ENCODE data around the gene ANKRD61.
"Not testable (repeated sequence)": the region's sequence is repeated elsewhere in the genome, so short reads cannot be mapped to it uniquely, and the experiment has no call there.

ANKRD61 gene

DNA sequence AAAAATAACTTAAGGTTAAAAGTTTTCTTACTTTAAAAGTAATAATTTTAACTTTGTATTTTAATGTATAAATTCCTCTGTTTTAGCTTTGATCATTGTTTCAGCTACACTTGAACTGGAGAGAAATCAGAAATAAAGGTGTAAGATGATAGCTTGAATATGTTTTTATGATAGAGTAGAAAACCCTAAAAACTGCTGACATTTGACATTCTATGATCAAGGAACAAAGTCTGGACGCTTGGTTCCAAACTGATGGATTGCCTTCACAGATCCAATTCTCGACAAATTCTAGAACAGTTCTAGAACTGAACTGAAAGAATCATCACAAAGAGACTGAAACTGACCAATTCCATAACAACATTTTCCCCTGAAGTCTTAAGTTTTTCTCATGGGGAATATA is at the start of gene ANKRD61:
ANKRD61 (plus strand) TSS at position 389 of the 400 bp plus-strand sequence; CDS start at position 389, 0 bp downstream.
- no peak for DNase-seq

DNA sequence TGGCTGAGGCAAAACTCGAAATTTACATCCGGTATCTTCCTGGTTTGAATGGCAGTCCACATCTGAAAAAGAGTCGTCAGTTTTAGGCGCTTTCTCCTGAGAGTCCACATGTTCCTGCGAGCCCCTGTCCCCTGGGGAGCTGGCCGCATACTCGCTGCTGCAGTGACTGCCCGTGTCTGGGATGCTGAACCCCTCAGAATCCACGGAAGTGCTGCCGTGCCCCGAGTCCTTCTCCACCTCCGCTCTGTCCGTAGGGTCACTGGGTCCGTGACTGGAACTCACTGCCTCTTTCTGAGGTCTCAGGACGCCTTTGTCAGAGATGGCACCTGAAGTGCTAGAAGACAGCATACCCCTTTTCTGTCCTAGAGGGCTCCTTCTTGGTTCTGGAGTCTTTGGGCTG is 44.1 kb upstream of the ANKRD61 start:
- not testable (repeated sequence) for DNase-seq

DNA sequence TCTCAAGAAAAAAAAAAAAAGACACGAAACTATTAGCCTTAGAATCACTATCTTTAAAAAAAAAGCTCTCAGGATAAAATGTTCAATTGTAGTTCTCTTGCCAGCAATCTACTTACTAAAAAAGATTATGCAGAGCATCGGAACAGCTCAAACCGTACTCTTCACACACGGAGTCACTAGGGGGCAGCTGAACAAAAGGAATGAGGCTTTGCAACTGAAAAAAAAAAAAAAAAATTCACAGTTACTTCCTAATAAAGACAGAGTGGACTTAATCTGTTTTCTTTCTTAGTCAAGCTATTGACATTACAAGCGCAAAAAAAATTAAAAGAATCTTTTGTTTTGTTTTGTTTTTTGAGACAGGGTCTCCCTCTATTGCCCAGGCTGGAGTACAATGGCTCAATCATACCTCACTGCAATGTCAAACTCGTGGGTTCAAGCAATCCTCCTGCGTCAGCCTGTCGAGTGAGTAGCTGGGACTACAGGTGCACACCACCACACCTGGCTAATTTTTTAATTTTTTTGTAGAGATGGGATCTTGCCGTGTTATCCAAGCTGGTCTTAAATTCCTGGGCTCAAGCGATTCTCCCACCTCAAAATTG is 33.9 kb upstream of the ANKRD61 start:
- DNase-seq = peak; percentile 49

DNA sequence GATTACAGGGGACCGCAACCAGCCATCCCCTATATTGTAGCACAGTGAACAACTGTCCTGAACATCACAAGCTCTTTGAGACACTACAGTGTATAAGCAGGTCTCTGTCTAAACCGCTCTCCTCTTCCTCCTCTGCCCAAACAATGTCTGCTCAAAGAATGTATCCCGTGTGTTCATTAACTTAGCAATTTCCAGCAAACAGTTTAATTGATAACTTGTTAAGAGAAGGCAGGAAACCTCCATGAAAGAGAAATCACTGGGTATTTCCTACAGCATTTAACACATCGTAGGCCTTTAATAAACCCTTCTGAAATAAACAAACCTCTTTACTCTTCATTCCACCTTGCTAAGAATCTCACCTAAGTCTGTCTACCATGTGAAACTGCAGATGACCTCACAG is 23.8 kb upstream of the ANKRD61 start:
- DNase-seq = no peak

DNA sequence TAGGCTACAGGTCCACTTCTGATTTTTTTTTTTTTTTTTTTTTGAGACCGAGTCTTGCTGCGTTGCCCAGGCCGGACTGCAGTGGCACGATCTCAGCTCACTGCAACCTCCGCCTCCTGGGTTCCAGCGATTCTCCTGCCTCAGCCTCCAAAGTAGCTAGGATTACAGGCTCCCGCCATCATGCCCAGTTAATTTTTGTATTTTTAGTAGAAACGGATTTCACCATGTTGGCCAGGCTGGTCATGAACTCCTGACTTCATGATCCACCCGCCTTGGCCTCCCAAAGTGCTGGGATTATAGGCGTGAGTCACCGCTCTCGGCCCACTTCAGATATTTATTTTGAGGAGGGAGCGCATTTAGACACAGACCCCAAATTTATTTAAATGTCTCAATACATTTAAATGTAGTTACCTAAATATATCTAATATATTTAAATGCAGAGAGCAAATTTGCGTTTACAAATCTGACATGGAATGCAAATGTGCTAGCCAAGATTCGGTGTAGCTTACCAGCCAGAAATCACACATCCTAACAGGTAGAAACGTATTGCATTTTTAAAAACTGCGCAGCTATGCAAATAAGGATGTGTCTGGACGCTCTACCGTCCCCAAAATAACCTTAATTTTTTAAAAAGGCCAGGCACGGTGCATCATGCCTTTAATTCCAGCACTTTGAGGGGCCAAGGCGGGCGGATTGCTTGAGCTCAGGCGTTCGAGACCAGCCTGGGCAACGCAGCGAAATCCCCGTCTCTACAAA is 23.2 kb upstream of the ANKRD61 start:
- DNase-seq = not testable (repeated sequence)

DNA sequence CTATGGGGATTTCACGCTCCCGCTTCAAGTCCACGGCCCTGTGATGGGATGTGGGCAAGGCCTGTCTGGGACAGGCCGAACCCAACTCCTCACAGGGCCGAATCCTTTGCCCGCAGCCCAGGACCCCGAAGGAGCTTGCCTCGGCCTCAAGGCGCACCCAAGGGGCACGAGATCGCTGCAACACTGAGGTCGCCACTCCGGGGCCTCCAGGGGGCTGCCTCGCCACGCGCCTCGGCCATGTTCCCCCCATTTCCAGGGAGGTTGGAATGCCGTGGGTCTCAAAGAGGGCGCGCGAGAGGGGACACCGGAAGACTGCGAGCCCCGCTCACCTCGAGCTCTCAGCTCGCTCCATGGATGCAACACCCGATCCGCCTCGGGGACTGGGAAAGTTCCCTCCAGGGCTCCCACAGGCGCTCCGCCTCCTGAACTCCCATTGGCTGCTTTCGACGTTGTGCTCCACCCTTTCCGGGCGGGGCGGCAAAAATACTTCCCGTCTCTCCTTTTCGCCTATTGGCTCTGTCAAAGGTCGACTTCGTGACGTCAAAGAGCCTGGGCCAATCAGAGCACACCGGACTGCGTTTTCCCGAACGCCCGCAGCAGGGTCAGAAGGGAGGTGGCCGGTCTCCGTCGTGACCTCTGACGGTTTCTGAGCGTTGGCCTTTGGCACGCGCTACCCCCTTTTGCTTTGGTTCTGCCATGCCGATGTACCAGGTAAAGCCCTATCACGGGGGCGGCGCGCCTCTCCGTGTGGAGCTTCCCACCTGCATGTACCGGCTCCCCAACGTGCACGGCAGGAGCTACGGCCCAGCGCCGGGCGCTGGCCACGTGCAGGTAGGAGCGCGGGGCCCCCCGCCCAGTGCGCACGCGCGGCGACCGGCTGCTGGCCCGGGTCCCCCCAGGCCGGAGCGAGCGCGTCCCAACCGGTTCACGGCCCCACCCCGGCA is 22.2 kb upstream of the ANKRD61 start, which contains the start of the genes AIMP2 and PMS2:
AIMP2 (plus strand) TSS at position 605 of the 944 bp plus-strand sequence; CDS start at position 697, 92 bp downstream.
PMS2 (minus strand) TSS at position 382 of the 944 bp plus-strand sequence; CDS start at position 352, 30 bp downstream.
- DNase-seq = peak; percentile 99

DNA sequence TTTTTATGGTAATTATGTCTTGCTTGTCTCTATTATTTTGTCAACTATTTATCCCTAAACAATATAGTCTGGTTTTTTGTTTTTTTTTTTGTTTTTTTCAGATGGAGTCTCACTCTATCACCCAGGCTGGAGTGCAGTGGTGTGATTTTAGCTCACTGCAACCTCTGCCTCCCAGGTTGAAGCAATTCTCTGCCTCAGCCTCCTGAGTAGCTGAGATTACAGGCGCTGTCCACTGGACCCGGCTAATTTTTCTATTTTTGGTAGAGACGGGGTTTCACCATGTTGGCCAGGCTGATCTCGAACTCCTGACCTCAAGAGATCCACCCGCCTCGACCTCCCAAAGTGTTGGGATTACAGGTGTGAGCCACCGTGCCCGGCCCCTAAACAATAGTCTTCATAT is 20.8 kb upstream of the ANKRD61 start:
- not testable (repeated sequence) for DNase-seq

DNA sequence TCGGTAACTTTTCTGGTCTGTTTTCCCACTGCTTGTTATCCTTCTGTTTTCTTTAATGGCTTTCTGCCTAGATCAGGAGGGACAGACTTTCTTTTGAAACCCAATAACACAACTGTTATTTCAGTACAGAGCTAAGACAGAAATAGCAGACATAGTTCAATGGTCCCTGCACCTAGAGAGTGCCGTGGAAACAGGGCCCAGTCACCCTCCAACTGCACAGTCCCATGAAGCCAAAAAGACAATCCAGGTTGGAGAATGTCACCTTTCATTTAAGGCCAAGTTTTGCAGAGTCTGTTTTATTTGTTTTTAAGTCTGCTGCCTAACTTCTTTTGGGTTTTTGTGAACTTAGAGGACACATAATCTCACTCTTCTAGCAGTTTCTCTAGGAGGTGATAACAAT is 19.6 kb upstream of the ANKRD61 start:
- DNase-seq = no peak

DNA sequence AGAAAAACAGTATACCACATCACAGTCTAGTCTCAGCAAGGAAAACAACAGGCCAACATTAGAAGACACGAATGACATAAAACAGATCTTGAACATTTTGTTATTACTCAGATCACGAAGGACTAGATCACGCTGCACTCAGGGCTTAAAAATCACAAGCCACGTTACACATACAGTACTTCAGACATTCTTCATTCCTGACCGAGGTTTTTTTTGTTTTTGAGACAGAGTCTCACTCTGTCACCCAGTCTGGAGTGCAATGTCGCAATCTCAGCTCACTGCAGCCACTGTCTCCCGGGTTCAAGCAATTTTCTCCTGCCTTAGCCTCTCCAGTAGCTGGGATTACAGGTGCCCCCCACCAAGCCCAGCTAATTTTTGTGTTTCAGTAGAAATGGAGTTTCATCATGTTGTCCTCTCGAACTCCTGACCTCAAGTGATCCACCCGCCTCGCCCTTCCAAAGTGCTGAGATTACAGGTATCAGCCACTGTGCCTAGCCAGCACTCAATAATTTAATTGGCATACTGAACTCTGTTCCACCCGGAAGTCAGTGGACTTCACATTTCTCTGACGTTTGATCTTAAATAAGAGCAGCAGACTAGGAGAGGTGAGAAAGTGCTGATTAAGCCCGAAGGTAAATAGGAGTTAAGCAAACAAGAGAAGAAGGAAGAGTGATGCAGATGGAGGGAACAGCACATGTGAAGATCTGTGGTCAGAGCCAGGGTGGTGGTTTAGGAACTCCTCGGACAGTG is 18.6 kb upstream of the ANKRD61 start:
- DNase-seq = peak; percentile 61

DNA sequence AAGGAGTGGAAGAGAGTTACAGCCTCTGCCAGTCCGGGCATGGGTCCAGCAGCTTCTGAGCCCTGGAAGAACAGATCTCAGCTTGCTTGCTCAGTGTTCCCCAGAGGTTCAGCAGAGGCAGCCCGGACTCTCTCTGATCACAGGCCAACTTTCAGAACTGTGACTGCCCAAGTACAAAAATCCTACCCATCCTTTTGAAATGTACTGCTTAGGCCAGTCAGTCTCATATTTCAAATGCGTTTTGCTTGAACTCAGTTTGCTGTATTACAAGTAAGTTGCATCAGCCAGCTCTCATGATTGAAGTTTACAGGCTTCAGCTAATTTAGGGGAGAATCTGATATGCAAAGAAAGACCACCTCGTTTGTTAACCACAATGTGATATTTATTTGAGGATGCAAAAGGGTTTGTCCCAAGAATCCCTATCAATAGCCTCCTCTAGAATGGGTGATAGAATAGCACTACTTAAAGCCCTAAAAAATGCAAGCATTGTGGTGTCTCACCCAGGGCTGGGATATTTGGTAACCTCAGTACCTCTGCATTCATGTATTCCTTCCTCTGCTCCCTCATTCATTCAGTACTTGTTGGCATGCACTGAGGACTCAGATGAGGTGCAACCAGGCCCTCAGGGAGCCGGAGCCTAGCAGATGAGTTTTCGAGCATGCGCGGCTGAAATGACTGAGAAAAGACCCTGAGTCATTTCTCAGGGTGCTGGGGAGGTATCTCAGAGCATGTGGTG is 15.1 kb upstream of the ANKRD61 start:
- DNase-seq = peak; percentile 59

DNA sequence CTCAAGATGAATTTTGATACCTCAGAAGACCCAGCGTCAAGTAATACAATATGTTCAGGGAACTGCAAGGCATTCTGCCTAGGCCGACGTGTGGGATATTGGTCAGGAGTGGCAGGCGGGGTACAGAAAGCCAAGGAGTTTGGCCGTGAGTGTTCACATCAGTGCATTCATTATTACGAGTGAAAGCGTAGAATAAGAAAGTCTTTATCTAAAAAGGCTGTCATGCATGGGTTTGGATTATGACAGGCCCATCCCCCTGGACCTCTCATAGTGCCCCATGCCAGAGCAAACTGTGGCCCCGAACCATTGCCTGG is 14.6 kb upstream of the ANKRD61 start:
- DNase-seq = no peak

DNA sequence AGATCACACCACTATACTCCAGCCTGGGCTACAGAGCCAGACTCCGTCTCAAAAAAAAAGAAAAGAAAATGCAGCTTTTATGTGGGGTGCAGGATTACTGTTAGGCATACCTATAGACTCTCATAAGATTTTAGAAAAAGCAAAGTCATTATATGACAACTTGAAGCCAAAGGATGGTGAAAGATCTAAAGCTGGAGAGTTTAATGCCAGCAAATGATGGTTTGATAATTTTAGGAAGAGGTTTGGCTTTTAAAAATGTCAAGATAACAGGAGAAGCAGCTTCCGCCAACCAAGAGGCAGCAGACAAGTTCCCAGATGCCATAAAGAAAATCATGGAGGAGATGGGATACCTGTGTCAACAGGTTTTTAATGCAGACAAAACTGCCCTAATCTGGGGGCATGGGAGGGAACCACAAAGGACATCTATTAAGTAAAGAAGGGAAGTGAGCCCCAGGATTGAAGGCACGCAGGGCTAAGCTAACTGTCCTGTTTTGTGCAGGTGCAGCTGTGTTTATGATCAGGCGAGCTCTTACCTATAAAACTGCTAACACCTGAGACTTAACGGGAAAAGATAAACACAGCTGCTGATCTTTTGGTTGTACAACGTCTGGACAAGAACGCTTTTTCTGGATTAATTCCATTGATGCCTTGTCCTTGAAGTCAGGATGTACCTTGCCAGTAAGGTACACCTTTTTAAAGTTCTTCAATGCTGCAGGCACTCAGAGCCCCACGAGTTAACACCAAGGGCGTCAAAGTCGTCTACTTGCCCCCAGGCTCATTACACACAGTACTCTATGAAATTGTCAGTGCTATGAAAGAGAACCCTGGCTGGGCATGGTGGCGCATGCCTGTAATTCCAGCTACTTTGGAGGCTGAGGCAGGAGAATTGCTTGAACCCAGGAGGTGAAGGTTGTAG is 10.5 kb upstream of the ANKRD61 start:
- no peak for DNase-seq

DNA sequence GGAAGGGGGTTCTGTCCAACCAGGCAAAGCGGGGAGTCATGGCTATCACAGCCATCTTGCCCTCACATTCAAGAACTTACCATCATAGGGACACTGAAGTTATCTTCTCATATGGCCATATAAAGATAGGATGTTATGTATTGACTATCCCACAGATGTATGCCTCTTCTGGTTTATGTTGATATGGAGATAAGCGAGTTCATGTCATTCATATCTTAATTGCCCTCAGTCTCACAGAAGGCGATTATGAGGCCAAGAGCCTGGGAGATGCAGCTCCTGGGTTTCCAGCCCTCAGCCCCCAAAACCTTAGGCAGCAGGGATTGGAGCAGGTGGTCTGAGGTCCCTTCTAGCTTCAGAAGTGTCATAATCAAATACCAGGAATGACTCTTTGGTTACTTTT is 8.5 kb upstream of the ANKRD61 start:
- no peak for DNase-seq

DNA sequence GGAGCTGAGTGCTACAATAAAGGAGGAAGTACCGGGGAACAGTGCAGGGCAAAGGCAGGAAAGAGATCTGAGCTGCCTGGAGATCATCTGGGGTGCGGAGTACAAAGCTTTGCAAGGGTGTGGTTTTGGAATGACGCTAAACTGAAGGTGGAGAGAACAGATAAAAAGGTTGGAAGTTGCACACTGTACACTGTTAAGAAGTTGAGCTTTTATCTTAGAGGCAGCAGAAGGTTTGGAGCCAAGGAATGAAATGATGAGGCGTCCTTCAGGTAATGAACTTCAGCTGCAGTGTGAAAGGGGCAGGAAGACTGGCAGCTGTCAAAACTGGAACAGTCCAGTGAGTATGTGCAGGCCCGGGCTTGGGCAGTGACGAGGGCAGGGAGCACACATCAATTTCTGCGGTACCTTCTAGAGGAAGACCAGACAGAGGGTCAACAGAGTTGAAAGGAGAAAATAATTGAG is 7.2 kb upstream of the ANKRD61 start:
- DNase-seq = no peak

DNA sequence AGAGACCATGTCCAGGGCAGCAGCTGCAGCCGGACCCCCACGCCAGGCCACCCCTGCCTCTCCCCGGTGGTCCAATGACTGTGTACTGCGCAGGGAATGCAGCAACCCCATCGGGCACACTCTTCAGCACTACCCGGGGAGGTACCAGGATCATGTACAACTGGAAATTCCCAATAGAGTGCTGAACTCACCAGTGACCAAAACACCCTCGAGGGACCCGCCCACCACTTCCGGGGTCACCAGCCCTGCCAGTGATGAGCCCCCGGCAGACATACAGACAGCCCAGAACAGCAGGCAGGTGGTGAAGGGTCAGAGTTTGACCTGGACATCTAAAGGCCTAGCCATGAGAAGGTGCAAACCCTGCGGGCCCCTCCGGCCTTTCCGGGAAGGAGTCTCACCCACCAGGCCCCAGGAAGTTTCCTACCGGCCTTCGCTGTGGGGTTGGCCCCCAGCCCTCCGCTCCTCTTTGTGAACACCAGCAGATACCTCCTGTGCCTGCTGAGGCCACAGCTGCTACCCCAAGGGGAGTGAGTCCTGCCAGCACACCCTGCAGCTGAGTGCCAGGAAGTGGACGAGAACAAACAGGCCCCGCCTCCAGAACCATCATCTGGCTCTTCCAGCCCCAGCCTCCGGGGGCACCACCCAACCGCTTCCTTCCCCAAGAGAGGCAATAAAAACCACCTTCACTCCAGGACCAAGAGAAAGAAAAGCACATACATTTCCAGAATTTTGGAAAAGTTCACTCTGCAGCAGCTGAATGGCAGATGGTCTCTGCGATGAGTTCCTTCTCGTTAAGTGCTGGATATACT is 5.0 kb upstream of the ANKRD61 start:
- DNase-seq = peak; percentile 64

DNA sequence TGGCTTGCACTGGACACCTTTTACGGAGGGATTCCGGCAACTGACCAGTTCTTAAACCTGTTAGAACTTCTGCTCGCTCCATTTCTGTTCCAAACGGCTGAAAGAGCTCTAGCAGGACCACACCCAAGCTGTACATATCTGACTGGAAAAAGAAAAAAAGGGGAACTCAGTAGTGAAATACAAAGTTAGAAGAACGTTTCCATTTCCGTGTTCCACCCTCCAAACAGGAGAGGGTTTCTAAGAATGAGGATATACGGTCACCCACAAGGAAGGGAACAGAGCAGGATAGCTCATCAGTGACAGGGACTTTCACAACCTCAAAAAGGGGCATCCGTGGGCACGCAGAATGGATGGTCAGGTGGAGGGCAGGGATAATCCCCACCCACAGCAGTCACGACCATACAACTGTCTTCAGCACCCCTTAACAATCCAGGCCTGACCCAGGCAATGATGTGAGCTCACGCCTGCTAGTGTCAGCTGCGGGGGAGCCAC is 4.3 kb upstream of the ANKRD61 start:
- no peak for DNase-seq

DNA sequence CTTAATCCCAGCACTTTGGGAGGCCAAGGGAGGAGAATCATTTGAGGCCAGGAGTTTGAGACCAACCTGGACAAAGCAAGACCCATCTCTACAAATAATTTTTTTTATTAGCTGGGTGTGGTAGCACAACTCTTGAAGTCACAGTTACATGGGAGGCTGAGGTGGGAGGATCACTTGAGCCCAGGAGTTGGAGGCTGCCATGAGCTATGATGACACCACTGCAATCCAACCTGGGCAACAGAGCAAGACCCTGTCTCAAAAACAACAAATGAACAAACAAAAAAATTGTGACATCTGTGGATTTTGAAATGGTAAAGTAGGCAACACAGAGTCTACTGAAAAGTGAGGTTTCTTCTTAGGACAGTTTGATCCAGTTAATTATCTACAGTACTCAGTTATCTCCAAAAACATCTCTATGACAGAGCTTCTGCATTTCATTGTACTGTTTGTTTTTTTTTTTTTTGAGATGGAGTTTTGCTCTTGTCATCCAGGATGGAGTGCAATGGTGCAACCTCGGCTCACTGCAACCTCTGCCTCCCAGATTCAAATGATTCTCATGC is 3.3 kb upstream of the ANKRD61 start:
- no peak for DNase-seq

DNA sequence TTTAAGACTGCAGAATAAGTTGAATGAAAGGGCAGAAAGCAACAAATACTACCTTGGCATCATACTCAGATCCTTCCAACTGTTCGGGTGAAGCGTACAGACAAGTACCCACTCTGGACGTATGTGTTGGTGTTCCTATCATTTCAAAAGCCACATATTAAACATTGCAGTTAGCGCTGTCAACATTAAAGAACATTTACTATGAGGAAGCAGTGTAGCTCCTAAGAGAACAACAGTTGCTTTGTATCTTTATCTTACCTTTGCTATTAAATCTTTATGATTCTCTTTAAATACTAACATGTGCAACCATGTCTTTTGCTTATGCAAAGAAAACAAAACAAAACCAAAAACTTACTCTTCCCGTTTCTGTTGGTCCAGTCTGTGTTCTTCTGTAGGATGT is 2.6 kb upstream of the ANKRD61 start:
- no peak for DNase-seq

DNA sequence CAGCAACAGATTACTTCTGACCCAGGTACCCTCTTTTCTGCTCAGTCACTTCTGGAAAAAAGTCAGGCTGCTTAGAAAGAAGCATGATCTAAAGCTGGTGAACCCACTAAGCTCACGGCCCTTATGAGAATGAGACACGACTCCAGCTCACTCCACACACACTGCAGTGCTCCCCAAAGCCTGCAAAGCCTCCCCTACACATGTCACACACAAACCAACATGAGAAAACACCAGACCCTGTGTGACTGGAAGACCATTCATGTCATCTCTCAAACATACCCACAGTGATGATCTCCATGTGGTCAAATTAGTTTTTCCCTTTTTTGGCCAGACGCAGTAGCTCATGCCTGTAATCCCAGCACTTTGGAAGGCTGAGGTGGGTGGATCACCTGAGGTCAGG is 391 bp downstream of the ANKRD61 start:
- DNase-seq = no peak

All from activated CD4-positive, alpha-beta T cell treated with anti-CD3 and anti-CD28 coated beads, Interleukin-2, amount 50 U/mL, for 16 hours (primary cell).